H54 (cell line): ENCODE data around the gene CNGA3.

ENCODE experiments used
- DNase-seq: peaks from one replicate; pipeline ENCODE4 v3.0.0; 2011; ENCODE audit warnings: low spot score, mixed read lengths; ENCODE audit not compliant: insufficient read length
- FAIRE-seq: peaks from 3 replicates; lab custom pipeline; 2011; peaks lifted over from hg19 to GRCh38; lab: Jason Lieb, UNC
- POLR2A ChIP-seq: IDR thresholded peaks from 2 replicates; pipeline ENCODE4 v1.6.1; 2011; ENCODE audit warnings: low read depth, mild to moderate bottlenecking, low read length

The CNGA3 gene

GRCh38 chr2:98438190-98439133 is 92.2 kb downstream of the CNGA3 start:
- DNase-seq, result no peak
- FAIRE-seq, result no peak
- TF ChIP-seq POLR2A, result no peak

- DNase-seq (no peak), FAIRE-seq (no peak)
- TF ChIP-seq POLR2A, result no peak
These were observed 95.6 kb downstream of the CNGA3 start for GRCh38 chr2:98441706-98442450.

GRCh38 chr2:98442488-98442887 is 96.2 kb downstream of the CNGA3 start:
- no peak for DNase-seq
- TF ChIP-seq POLR2A, result no peak
- no peak for FAIRE-seq

- FAIRE-seq (no peak), DNase-seq (peak; percentile 68)
- TF ChIP-seq POLR2A, result peak; percentile 85
These were observed 98.3 kb downstream of the CNGA3 start, which contains the start of gene INPP4A for GRCh38 chr2:98444436-98445176. Gene INPP4A, plus strand, starts transcription at chr2:98444858. Its CDS starts 75,191 bp downstream, at chr2:98520049.

GRCh38 chr2:98445177-98445682 is 99.0 kb downstream of the CNGA3 start:
- DNase-seq, result no peak
- no peak for FAIRE-seq

DNA sequence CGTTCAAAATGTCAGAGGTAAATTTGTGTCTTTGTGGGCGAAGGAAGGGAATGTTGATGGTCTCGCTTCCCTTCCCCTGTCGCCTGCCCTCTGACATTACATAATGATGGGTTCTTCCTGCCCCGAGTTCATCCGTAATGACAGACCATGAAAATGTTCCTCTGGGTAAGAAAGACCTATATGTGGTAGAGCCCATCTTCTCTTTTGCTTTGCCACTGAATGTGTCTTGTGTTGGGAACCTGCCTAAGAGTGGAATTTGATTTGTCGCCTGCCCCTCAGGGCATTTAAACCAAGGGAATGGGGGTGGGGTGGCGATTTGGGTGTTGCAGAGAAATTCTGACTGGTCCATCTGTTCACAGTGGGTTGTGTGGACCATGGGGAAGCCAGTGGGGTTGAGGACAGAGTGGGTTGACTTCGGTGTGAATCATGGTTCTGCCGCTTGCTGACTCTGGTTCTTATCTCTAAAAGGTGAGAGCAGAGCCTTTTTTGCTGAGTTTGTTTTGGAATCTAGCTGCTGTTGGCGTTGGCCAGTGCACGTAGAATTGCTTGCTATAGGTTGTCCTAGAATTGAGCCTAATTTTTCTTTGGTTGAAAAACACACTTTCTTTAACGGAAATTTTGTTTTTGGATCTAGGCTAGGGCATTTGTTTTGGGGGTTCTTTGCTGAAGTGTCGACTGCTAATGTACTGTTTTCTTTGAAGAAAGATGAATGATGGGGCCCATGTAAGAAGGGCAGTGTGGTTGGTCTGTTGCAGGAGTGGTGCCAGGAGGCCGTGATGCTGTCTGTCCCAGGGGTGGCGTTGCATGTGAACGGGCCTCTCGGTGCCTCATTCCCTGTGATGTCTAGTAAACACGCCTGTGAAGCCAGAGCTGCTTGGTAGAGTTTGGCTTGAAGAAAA is 99.7 kb downstream of the CNGA3 start:
- no peak for DNase-seq
- FAIRE-seq, result no peak
- TF ChIP-seq POLR2A, result no peak

More at GRCh38 chr2:98445177-98445682, 99.0 kb downstream of the CNGA3 start:
- TF ChIP-seq POLR2A, result no peak

GRCh38 chr2:98446850-98447249 is 100.6 kb downstream of the CNGA3 start:
- DNase-seq, result no peak
- no peak for TF ChIP-seq POLR2A
- FAIRE-seq, result no peak
